Fibroblast of lung (primary cell): ENCODE measurements around the gene SAMD3. TPM values are rescaled to one million over a fixed set of nuclear protein-coding genes. Genes with fewer than 3 reads are reported as not detected.
"Not testable (repeated sequence)": the region's sequence is repeated elsewhere in the genome, so short reads cannot be mapped to it uniquely, and the experiment has no call there.

Experiments used
- DNase-seq, 2 donors: peaks; one replicate each; pipeline versions ENCODE4 v3.0.0 to v3.0.0-alpha.2; 2010; ENCODE audit warnings: low read depth in 2 of 2
- H2AFZ ChIP-seq: 2 replicates; pipeline ENCODE4 v1.5.1; 2012; ENCODE audit warnings: low read length, control low read depth, inconsistent platforms
- H3K27ac ChIP-seq: 2 replicates; pipeline ENCODE4 v1.5.1; 2011; ENCODE audit warnings: low read length, control low read depth; ENCODE audit not compliant: insufficient read depth
- H3K27me3 ChIP-seq: 2 replicates; pipeline ENCODE4 v1.5.1; 2011; ENCODE audit warnings: mild to moderate bottlenecking, low read length; ENCODE audit not compliant: control insufficient read depth, insufficient read depth
- H3K36me3 ChIP-seq: 2 replicates; pipeline ENCODE4 v1.5.1; 2011; ENCODE audit warnings: low read length; ENCODE audit not compliant: control insufficient read depth, insufficient read depth
- H3K4me1 ChIP-seq: 2 replicates; pipeline ENCODE4 v1.5.1; 2011; ENCODE audit warnings: low read length; ENCODE audit not compliant: control insufficient read depth, insufficient read depth; ENCODE audit errors: extremely low read depth
- H3K4me2 ChIP-seq: 2 replicates; pipeline ENCODE4 v1.5.1; 2011; ENCODE audit warnings: low read length, control low read depth; ENCODE audit not compliant: insufficient read depth; ENCODE audit errors: extremely low read depth
- H3K4me3 ChIP-seq, 4 experiments: fragments of 200-600 bp in 1 of 4; sonication (generic) in 1 of 4; replicated peaks in 1 of 4; 2 replicates each; pipeline ENCODE4 v1.5.1; 2011 to 2016; ENCODE audit warnings: low read length in 4 of 4, low read depth in 3 of 4, mild to moderate bottlenecking in 3 of 4, control low read depth in 2 of 4, inconsistent platforms in 1 of 4, mixed read lengths in 1 of 4; ENCODE audit not compliant: insufficient read depth in 1 of 4; ENCODE audit errors: control extremely low read depth in 1 of 4
- H3K79me2 ChIP-seq: 2 replicates; pipeline ENCODE4 v1.5.1; 2012; ENCODE audit warnings: mild to moderate bottlenecking, low read length, inconsistent platforms; ENCODE audit not compliant: control insufficient read depth, insufficient read depth
- H3K9ac ChIP-seq: 2 replicates; pipeline ENCODE4 v1.5.1; 2011; ENCODE audit warnings: mild to moderate bottlenecking, low read length, control low read depth; ENCODE audit not compliant: insufficient read depth
- H3K9me3 ChIP-seq: 2 replicates; pipeline ENCODE4 v1.5.1; 2012; ENCODE audit warnings: low read depth, low read length; ENCODE audit not compliant: control insufficient read depth, insufficient read depth
- H4K20me1 ChIP-seq: 2 replicates; pipeline ENCODE4 v1.5.1; 2011; ENCODE audit warnings: low read length; ENCODE audit not compliant: control insufficient read depth, insufficient read depth; ENCODE audit errors: extremely low read depth
- EZH2 ChIP-seq: IDR thresholded peaks from 2 replicates; pipeline ENCODE4 v1.5.1; 2012; ENCODE audit warnings: low read length, control low read depth, mild to moderate bottlenecking; ENCODE audit errors: missing control alignments
- polyA plus RNA-seq, 2 donors: library from polyadenylated mRNA; depleted of rRNA in 1 of 2; stranded (reverse) in 1 of 2; unstranded in 1 of 2; fragments of >200 nt; gene quantifications; 2 replicates each; pipeline ENCODE4 v1.2.1, GENCODE V29; 2011 to 2012; ENCODE audit warnings: missing spikeins in 1 of 2
- total RNA-seq: library from RNA; depleted of rRNA; stranded (reverse); fragments of >200 nt; gene quantifications from 2 replicates; pipeline ENCODE4 v1.2.1, GENCODE V29; 2014
- TF ChIP-seq, protein P1 (sequence below), 2 donors: IDR thresholded peaks in 1 of 2; conservative IDR thresholded peaks in 1 of 2; 1 replicate in 1 of 2; 2 replicates in 1 of 2; pipeline ENCODE4 v1.5.1; 2011 to 2012; ENCODE audit warnings: low read length in 2 of 2, control low read depth in 1 of 2, inconsistent platforms in 1 of 2, low read depth in 1 of 2, mild to moderate bottlenecking in 1 of 2

Gene SAMD3
- total and polyA plus RNA-seq, 2 donors (not counting 1 experiment from before 2014, with no cell fraction given), result 1.5 to 2.8 TPM

DNA sequence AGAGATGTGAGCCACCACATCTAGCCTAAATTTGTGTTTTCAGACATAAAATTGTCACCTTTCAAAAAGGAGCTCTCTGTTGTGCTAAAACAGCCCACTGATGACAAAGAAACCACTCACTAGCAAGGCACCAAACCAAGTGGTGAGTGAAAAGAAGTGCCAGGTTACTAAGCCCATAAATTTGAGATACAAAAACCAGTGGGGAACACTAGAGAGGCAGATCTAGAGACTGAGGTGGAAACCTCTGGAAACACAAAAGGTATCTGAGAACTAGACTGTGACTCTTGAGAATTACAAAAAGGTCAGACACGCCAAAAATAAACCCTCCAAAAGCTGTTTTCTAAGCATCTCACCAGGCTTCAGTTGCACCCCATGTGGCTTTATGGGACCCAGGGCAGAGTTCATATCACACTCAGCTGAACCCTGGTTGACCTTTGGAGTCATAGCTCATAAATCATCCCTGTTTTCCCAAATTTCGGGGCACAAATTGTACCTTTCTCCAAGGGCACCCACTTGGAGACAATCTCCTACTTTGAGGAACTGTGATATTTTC lies 24.2 kb downstream of the SAMD3 start:
- no peak overlapping the region for H3K4me2 ChIP-seq
- H3K27me3 ChIP-seq, result no peaks in the 10 kb centered on the region
- H4K20me1 ChIP-seq, result no peaks in the 10 kb centered on the region
- H3K36me3 ChIP-seq, result no peaks in the 10 kb centered on the region
- no peak overlapping the region for H2AFZ ChIP-seq
- H3K4me1 ChIP-seq, result no peaks in the 10 kb centered on the region
- H3K27ac ChIP-seq, result no peak overlapping the region
- H3K4me3 ChIP-seq, result no peak overlapping the region
- H3K79me2 ChIP-seq, result no peaks in the 10 kb centered on the region
- H3K9me3 ChIP-seq, result no peaks in the 10 kb centered on the region
- DNase-seq, result no peak
- TF ChIP-seq, protein P1, sequence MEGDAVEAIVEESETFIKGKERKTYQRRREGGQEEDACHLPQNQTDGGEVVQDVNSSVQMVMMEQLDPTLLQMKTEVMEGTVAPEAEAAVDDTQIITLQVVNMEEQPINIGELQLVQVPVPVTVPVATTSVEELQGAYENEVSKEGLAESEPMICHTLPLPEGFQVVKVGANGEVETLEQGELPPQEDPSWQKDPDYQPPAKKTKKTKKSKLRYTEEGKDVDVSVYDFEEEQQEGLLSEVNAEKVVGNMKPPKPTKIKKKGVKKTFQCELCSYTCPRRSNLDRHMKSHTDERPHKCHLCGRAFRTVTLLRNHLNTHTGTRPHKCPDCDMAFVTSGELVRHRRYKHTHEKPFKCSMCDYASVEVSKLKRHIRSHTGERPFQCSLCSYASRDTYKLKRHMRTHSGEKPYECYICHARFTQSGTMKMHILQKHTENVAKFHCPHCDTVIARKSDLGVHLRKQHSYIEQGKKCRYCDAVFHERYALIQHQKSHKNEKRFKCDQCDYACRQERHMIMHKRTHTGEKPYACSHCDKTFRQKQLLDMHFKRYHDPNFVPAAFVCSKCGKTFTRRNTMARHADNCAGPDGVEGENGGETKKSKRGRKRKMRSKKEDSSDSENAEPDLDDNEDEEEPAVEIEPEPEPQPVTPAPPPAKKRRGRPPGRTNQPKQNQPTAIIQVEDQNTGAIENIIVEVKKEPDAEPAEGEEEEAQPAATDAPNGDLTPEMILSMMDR (conservative IDR thresholded peaks at IDR 0.05 in 1 of 2, IDR thresholded peaks at IDR 0.05 in 1 of 2; ENCODE audit: low read depth in 1 of 2, low read length in 2 of 2), result no peak
- no peak for TF ChIP-seq EZH2
- H3K9ac ChIP-seq, result no peak overlapping the region

DNA sequence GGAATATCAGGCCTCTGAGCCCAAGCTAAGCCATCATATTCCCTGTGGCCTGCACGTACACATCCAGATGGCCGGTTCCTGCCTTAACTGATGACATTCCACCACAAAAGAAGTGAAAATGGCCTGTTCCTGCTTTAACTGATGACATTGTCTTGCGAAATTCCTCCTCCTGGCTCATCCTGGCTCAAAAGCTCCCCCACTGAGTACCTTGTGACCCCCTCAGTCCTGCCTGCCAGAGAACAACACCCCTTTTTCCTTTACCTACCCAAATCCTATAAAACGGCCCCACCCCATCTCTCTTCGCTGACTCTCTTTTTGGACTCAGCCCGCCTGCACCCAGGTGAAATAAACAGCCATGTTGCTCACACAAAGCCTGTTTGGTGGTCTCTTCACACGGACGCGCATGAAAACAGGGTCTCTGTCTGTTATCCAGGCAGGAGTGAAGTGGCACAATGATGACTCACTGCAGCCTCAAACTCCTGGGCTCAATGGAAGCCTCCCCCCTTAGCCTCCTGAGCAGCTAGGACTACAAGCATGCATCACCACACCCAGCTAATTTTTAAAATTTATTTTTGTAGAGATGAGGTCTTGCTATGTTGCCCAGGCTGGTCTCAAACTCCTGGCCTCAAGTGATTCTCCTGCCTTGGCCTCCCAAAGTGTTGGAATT lies 24.8 kb downstream of the SAMD3 start:
- H3K36me3 ChIP-seq, H3K9me3 ChIP-seq, H3K79me2 ChIP-seq, H3K9ac ChIP-seq, H2AFZ ChIP-seq, H3K27ac ChIP-seq, H4K20me1 ChIP-seq, H3K4me1 ChIP-seq, DNase-seq, H3K4me2 ChIP-seq, H3K27me3 ChIP-seq, H3K4me3 ChIP-seq: not testable (repeated sequence)

DNA sequence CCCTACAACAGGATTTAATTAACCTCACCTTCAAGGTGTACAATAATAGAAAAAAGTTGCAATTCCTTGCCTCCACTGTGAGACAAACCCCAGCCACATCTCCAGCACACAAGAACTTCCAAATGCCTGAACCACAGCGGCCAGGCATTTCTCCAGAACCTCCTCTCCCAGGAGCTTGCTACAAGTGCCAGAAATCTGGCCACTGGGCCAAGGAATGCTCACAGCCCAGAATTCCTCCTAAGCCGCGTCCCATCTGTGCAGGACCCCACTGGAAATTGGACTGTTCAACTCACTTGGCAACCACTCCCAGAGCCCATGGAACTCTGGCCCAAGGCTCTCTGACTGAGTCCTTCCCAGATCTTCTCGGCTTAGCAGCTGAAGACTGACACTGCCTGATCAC lies 28.3 kb downstream of the SAMD3 start:
- not testable (repeated sequence) for H3K9ac ChIP-seq, H3K79me2 ChIP-seq, H3K27me3 ChIP-seq, H3K36me3 ChIP-seq, H3K9me3 ChIP-seq, H3K4me1 ChIP-seq, H2AFZ ChIP-seq, H3K4me2 ChIP-seq, H3K27ac ChIP-seq, H3K4me3 ChIP-seq, H4K20me1 ChIP-seq
- DNase-seq, result peak in 1 of 2 donors; percentile 67
